AG04449 (cell line): ENCODE results near the gene ITGB8.

Experiments used
- CTCF ChIA-PET: fragments of 350-600 bp; formaldehyde crosslinking; extraction: SDS; loops from one replicate; lab custom pipeline; 2021; ENCODE audit warnings: antibody characterized with exemption; lab: Yijun Ruan, JAX
- POLR2A ChIA-PET: fragments of 400-600, 350-600 bp; formaldehyde crosslinking; extraction: SDS; loops from one replicate; lab custom pipeline; 2020; ENCODE audit warnings: antibody characterized with exemption, inconsistent platforms; lab: Yijun Ruan, JAX
- DNase-seq: peaks from one replicate; pipeline ENCODE4 v3.0.0-alpha.2; 2010; ENCODE audit warnings: low read depth, low spot score
- H3K4me3 ChIP-seq: 2 replicates; pipeline ENCODE4 v1.5.1; 2011; ENCODE audit warnings: low read depth, mild to moderate bottlenecking, control low read depth, low read length
- TF ChIP-seq, protein P1 (sequence below): IDR thresholded peaks from one replicate; pipeline ENCODE4 v1.5.1; 2011; ENCODE audit warnings: mild to moderate bottlenecking, moderate library complexity, low read length, control low read depth, inconsistent platforms; ENCODE audit not compliant: insufficient read depth; ENCODE audit errors: missing control alignments

Gene ITGB8

DNA sequence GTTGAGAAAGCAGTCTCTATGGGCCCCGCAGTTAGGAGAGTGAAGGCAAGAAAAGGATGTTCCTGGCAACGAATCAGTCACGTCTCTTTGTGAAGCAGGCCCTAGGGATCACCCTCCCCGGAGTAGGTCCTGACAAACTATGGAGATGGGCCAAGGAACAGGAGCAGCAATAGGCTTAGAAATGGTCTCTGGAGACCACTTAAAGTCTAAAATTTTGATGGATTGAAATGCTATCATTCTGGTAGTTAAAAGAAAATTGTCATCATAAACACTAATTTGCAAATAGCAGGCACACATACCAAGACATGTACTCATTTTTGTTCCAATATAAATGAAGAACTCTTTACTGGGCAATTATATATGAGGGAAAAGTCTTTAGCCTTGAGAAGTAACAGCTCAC lies 123.5 kb downstream of the ITGB8 start:
- ChIA-PET POLR2A (no interaction called here), CTCF (no interaction called here)
- TF ChIP-seq, protein P1, sequence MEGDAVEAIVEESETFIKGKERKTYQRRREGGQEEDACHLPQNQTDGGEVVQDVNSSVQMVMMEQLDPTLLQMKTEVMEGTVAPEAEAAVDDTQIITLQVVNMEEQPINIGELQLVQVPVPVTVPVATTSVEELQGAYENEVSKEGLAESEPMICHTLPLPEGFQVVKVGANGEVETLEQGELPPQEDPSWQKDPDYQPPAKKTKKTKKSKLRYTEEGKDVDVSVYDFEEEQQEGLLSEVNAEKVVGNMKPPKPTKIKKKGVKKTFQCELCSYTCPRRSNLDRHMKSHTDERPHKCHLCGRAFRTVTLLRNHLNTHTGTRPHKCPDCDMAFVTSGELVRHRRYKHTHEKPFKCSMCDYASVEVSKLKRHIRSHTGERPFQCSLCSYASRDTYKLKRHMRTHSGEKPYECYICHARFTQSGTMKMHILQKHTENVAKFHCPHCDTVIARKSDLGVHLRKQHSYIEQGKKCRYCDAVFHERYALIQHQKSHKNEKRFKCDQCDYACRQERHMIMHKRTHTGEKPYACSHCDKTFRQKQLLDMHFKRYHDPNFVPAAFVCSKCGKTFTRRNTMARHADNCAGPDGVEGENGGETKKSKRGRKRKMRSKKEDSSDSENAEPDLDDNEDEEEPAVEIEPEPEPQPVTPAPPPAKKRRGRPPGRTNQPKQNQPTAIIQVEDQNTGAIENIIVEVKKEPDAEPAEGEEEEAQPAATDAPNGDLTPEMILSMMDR: no peak
- DNase-seq: no peak
- no peak overlapping the region for H3K4me3 ChIP-seq

DNA sequence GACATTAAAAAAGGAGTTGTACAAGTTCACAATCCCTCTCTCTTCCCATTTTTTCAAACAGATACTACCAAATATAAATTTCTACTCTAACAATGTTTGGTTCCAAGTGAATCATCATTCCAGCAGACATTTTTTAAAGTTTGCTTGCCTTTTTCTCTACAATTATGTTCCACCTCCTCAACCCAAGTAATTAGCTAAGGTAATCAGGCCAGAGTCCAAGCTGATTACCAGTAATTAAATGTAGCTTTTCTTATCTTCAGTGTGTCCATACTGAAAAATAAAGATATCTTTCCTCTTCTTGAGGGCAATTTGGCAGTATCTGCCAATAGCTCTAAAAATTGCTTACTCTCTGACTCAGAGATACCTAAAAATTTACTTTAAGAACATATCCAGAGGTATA lies 126.0 kb downstream of the ITGB8 start:
- H3K4me3 ChIP-seq: no peak overlapping the region
- TF ChIP-seq, protein P1: no peak
- POLR2A ChIA-PET: no interaction called here
- no peak for DNase-seq
- CTCF ChIA-PET: no interaction called here

DNA sequence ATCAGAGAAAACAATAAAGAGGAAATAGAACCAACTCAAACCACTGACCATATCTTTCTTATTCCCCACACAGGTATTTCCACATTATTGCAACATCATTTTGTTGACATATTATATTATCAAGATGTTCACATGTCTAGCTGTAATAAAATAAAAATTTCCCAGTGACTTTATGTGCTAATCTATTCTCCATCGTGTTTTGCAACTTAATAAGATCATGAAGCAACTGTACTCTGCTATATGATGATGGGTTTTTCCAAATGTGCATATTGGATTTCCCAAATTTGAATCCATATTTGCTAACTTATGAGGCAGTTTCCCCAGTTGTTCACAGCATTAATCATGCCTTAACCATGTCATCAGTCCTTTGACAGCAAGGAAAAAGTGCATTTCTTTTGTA lies 127.8 kb downstream of the ITGB8 start:
- no peak for DNase-seq
- TF ChIP-seq, protein P1: no peak
- H3K4me3 ChIP-seq: no peak overlapping the region
- POLR2A ChIA-PET: no interaction called here
- CTCF ChIA-PET: interaction anchor here (0.7 kb wide), 1 partner anchor 18 kb away, joined by 3 read pairs; no protein-coding TSS in a partner anchor

DNA sequence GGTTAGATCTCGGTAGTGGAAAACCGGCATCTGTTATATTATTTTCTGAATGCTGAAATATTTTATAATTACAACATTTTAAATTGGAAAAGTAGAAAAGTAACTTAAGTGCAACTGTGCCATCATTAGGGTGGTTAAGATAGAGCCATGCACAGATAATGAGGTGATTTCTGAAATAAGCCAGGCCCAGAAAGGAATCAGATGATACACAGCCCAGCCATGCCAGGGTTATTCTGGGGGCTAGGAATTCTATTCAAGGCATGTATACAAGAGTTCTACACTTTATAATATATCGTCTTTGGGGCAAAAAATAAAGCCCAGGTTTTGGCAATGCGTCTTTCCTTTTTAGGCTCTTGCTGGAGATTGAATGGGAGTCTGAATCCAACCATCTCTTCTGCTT lies 128.7 kb downstream of the ITGB8 start:
- H3K4me3 ChIP-seq: no peak overlapping the region
- TF ChIP-seq, protein P1: no peak
- DNase-seq: no peak
- ChIA-PET POLR2A (no interaction called here), CTCF (no interaction called here)

DNA sequence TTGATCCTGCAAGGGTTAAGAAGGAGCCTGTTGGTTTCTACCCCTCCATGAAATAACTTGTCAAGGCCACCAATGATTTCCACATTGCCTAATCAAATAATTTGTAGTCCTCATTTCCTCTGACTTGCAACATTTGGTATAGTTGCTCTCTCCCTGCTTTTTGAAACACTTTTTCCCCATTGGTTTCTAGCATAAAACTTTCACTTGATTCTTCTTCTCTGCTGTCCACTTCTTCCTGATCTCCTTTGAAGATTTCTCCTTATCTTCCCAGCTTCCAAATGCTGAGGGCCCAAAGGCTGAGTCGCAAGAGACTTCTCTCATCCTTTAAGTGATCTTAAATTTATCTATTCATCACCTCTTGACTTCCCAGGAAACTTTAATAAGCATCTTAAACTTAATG lies 134.2 kb downstream of the ITGB8 start:
- ChIA-PET CTCF (no interaction called here), POLR2A (no interaction called here)
- TF ChIP-seq, protein P1: no peak
- no peak for DNase-seq
- H3K4me3 ChIP-seq: no peak overlapping the region
